Stimulated activated naive CD4-positive, alpha-beta T cell treated with Interleukin-2 at 50 U/mL for 16 hours (primary cell): ENCODE measurements around the gene PCDHB3.
"Not testable (repeated sequence)": the region's sequence is repeated elsewhere in the genome, so short reads cannot be mapped to it uniquely, and the experiment has no call there.

Source experiments
- DNase-seq: peaks from one replicate; lab custom pipeline; 2025; lab: John Stamatoyannopoulos, UW

PCDHB3 gene

DNA sequence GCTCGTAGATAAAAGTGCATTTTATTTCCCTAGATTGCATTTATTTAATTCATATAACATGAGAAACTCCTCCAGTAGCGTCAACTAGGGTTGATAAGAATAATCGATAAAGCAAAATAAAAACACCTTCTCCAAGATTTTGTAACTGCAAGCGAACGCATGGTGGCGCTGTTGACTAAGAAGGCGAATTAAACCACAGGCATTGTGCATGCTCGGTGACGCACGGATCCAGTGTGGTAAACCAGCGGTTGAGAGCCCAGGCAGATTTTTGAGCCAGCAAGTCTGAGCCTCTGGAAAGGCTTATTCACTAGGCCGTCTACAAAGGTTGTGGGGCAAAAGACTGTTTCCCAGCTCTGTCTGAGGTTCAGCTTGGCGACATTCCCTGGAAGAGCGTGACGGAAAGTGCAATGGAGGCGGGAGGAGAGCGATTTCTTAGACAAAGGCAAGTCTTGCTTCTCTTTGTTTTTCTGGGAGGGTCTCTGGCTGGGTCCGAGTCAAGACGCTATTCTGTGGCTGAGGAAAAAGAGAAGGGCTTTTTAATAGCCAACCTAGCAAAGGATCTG is at the start of gene PCDHB3:
TSS of gene PCDHB3 (plus strand) at position 231 of the 563 bp plus-strand sequence. CDS start at position 408, 177 bp downstream.
- DNase-seq, result no peak

DNA sequence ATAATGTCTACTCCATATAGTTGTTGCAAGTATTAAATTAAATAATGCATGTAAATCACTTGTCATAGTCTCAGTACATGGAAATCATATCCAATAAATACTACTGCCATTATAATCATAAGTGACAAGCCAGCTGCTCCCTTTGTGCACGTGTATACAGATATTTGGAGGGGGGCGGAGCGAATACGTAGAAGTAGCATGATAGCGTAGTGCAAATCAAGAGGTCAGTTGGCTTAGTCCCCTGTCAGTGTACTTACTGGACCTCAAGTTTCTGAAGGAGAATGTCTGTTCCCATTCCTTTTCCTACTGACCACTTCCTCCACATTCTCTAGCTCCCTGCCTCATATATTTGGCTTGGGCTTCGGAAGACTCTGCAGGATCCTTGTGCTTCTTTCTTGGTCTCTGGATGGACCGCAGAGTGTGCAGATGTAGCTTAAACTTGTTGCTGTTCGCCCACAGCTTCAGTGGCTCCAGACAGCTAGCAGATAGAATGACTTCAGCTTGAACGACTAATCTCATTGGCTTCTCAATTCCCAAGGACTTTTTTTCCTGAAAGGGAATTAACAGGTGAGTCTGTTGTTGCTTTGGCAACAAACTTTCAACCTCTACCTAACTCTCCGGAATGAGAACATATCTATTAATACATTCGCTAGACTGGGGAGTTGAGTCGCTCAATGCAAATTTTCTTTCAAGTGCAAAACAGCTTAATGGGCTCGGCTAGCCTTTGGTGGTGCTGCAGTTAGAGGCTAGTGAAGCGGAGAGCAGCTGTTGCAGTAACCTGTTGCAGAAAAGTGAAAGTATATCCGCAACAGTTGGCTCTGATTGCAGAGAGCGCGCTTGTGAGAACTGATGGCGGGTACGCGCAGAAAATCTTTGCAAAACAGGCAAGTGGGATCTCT is 49.4 kb upstream of the PCDHB3 start, which contains the start of gene PCDHB1:
TSS of gene PCDHB1 (plus strand) at position 753 of the 899 bp plus-strand sequence. CDS start at position 850, 97 bp downstream.
- DNase-seq, result no peak

GRCh38 chr5:141051521-141051866 is 48.8 kb upstream of the PCDHB3 start:
- DNase-seq, result no peak

- no peak for DNase-seq
Observed at GRCh38 chr5:141077826-141078225, 22.4 kb upstream of the PCDHB3 start.

GRCh38 chr5:141082228-141082627 is 18.0 kb upstream of the PCDHB3 start:
- no peak for DNase-seq

DNA sequence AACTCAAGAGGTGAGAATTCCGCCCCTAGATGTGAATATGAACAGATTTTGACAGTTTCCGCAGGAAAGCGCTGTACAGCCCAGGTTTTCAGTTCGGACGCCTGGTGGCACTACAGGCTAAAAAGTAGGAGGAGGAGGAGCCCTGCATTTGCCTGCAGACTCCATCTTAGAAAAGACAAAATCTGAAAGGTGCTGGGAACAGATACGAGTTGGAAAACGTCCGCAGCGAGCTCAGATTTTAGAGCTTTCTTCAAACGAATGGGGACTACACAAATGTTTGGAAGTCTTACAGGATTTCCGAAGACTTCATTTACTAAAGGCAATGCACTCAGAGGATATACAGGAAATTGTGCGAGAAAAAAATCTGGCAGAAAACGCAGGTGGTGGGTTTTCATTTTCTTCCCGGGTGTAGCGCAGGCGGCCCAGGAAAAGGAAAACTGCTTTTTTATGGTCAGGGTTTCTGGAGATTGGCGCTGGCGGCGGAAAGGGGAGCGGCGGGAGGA is 15.7 kb upstream of the PCDHB3 start:
- no peak for DNase-seq

- DNase-seq, result no peak
Observed at GRCh38 chr5:141094481-141095262, 5.6 kb upstream of the PCDHB3 start, which contains the start of gene PCDHB2. Gene PCDHB2 (plus strand): TSS chr5:141094615. CDS start chr5:141094791, 176 bp downstream.

DNA sequence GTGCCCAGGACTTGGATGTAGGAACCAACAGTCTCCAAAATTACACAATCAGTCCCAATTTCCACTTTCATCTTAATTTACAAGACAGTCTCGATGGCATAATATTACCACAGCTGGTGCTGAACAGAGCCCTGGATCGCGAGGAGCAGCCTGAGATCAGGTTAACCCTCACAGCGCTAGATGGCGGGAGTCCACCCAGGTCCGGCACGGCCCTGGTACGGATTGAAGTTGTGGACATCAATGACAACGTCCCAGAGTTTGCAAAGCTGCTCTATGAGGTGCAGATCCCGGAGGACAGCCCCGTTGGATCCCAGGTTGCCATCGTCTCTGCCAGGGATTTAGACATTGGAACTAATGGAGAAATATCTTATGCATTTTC is 5.0 kb upstream of the PCDHB3 start:
- DNase-seq, result no peak

DNA sequence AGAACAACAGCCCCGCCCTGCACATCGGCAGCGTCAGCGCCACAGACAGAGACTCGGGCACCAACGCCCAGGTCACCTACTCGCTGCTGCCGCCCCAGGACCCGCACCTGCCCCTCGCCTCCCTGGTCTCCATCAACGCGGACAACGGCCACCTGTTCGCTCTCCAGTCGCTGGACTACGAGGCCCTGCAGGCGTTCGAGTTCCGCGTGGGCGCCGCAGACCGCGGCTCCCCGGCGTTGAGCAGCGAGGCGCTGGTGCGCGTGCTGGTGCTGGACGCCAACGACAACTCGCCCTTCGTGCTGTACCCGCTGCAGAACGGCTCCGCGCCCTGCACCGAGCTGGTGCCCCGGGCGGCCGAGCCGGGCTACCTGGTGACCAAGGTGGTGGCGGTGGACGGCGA is 4.1 kb upstream of the PCDHB3 start:
- not testable (repeated sequence) for DNase-seq

- DNase-seq, result not testable (repeated sequence)
Observed at GRCh38 chr5:141096586-141096985, 3.7 kb upstream of the PCDHB3 start.

GRCh38 chr5:141101059-141101458 is 786 bp downstream of the PCDHB3 start:
- no peak for DNase-seq

DNA sequence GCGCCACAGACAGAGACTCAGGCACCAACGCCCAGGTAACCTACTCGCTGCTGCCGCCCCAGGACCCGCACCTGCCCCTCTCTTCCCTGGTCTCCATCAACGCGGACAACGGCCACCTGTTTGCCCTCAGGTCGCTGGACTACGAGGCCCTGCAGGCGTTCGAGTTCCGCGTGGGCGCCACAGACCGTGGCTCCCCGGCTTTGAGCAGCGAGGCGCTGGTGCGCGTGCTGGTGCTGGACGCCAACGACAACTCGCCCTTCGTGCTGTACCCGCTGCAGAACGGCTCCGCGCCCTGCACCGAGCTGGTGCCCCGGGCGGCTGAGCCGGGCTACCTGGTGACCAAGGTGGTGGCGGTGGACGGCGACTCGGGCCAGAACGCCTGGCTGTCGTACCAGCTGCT is 1.8 kb downstream of the PCDHB3 start:
- not testable (repeated sequence) for DNase-seq

- DNase-seq, result not testable (repeated sequence)
Observed at GRCh38 chr5:141102471-141102870, 2.2 kb downstream of the PCDHB3 start.

DNA sequence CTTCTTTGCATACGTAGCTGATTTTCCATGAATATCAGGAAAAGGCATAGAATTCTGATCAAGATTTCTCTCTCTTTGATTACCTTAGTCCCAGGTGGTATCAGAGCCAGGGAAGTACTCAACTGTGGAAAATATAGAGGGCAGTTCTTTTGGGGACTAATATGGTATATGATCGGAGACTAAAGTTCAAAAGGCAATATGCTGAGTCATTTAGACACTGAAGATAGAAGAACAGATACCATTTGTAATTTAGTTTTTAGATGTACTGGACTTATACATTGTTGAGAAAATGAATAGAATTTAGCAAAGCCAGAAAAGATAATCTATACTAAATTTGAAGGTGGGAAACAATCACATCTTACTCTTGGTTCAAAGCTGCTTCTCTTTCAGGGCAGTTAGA is 5.1 kb downstream of the PCDHB3 start:
- no peak for DNase-seq

GRCh38 chr5:141119250-141119649 is 19.0 kb downstream of the PCDHB3 start:
- no peak for DNase-seq

- DNase-seq, result no peak
Observed at GRCh38 chr5:141121563-141121962, 21.3 kb downstream of the PCDHB3 start, which contains the start of gene PCDHB4. Gene PCDHB4 (plus strand): TSS chr5:141121818. CDS start chr5:141121999, 181 bp downstream.

DNA sequence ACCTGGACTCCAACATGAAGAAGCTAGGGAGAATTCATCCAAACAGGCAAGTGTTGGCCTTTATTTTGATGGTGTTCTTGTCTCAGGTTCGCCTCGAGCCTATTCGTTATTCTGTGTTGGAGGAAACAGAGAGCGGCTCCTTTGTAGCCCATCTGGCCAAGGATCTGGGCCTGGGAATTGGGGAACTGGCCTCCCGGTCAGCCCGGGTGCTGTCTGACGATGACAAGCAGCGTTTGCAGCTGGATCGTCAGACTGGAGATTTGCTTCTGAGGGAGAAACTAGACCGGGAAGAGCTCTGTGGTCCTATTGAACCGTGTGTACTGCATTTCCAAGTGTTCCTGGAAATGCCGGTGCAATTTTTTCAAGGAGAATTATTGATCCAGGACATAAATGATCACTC is 21.7 kb downstream of the PCDHB3 start:
- no peak for DNase-seq

DNA sequence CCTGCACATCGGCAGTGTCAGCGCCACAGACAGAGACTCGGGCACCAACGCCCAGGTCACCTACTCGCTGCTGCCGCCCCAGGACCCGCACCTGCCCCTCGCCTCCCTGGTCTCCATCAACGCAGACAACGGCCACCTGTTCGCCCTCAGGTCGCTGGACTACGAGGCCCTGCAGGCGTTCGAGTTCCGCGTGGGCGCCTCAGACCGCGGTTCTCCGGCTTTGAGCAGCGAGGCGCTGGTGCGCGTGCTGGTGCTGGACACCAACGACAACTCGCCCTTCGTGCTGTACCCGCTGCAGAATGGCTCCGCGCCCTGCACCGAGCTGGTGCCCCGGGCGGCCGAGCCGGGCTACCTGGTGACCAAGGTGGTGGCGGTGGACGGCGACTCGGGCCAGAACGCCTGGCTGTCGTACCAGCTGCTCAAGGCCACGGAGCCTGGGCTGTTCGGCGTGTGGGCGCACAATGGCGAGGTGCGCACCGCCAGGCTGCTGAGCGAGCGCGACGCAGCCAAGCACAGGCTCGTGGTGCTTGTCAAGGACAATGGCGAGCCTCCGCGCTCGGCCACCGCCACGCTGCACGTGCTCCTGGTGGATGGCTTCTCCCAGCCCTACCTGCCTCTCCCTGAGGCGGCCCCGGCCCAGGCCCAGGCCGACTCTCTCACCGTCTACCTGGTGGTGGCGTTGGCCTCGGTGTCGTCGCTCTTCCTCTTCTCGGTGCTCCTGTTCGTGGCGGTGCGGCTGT is 23.3 kb downstream of the PCDHB3 start:
- not testable (repeated sequence) for DNase-seq

DNA sequence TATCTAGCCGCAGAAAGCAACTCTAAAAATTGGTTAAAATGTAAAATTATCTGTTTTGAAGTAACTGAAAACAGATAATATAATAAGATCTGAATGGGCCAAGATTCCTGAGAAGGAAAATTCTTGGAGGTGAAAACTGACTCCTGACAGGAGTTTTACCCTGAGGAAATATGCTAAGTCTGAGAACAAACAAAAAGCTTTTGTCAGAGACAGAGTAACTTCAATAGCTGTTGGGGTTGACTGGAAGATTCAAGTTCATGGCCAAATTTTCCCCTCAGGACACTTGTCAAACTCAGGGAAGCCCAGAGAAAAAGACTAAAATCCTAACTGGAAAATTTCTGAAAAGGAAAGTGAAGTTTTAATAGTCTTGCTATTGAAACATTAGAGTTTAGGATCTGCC is 27.0 kb downstream of the PCDHB3 start:
- no peak for DNase-seq

DNA sequence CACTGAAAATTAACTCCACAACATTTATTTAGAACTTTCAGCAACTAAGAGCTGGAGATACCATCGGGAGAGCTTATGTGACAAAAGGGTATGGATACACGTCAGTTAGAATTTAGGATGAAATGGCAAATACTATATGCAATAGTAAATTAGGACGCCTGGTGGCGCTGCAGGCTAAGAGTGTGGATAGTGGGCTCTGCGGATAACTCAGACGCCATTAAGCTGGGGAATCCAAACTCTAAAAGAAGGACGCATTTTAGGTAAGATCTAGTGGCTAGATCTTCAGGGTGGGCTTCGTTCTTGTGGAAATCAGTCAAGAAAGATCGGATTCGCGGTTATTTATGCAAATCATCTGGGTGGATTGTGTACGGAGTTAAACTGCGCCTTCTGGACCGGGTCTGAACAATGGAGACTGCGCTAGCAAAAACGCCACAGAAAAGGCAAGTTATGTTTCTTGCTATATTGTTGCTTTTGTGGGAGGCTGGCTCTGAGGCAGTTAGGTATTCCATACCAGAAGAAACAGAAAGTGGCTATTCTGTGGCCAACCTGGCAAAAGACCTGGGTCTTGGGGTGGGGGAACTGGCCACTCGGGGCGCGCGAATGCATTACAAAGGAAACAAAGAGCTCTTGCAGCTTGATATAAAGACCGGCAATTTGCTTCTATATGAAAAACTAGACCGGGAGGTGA is 34.9 kb downstream of the PCDHB3 start, which contains the start of gene PCDHB5:
TSS of gene PCDHB5 (plus strand) at position 177 of the 688 bp plus-strand sequence. CDS start at position 406, 229 bp downstream.
- no peak for DNase-seq
